Measurements from ENCODE around the gene DNAJC16. TPM values are rescaled to one million over a fixed set of nuclear protein-coding genes. Genes with fewer than 3 reads are reported as not detected.

Gene DNAJC16
- total and polyA plus RNA-seq, 8 donors, result 15.9 to 26.3 (median 19.8) TPM

DNA sequence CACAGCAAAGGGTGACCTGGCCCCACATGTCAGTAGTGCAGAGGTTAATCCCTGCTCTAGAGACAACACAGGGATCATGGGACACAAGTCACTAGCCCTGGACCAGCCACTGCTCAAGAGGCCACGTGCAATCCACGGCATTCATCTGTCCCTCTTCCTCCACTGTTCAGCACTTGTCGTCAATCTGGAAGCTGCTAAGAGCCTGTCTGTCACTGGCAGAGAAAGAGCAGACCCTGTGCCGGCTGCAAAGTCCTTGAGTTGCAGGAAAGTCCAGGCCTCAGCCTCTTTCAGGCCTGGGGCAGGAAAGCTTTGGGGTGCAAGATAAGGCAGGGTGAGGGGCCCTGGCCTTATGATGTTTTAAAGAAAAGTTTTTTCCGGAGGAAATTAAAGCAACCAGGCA, 34.1 kb upstream of the DNAJC16 start:
- no peak for DNase-seq
- Histone ChIP-seq H3K4me1 (no peaks in the 10 kb centered on the region), H3K9me3 (no peaks in the 10 kb centered on the region), H3K4me3 (no peak overlapping the region), H3K27me3 (no peaks in the 10 kb centered on the region), H3K36me3 (peaks cover 0 to 55% of the 10 kb centered on the region in 2 donors), H3K27ac (no peak overlapping the region)
- TF ChIP-seq CTCF (IDR thresholded peaks at IDR 0.05), result no peak
- intact Hi-C loops (cut with DNase I), result no loop called here
- ATAC-seq, result no peak

DNA sequence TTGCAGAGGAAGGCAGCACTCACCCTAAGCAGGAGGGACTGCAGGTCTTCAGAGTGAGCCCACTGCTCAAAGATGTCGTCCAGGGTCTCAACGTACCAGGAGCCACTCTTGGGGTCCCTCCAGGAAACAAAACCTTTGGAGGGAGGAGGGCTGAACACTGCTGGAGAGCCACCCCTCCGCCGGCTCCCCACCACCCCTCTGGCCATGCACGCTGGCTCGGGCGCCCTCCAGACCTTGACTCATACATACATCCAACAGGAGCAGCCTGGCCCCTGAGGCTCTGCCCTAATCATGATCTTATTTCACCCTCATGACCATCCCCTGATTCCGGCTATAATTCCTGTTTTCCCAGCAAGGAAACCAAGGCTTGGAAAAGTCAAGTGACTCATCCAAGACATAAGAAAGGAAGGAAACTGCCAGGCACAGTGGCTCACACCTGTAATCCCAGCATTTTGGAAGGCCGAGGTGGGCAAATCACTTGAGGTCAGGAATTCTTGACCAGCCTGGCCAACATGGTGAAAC, 32.7 kb upstream of the DNAJC16 start:
- no peak for TF ChIP-seq CTCF (IDR thresholded peaks at IDR 0.05)
- no peaks in the 10 kb centered on the region for H3K4me1 ChIP-seq
- DNase-seq (no peak), ATAC-seq (no peak)
- no peak overlapping the region for H3K4me3 ChIP-seq
- no peak overlapping the region for H3K27ac ChIP-seq
- peaks cover 0 to 55% of the 10 kb centered on the region in 2 donors for H3K36me3 ChIP-seq
- H3K9me3 ChIP-seq, result no peaks in the 10 kb centered on the region
- H3K27me3 ChIP-seq, result no peaks in the 10 kb centered on the region
- intact Hi-C loops (cut with DNase I), result no loop called here

GRCh38 chr1:15500184-15501178, 26.2 kb upstream of the DNAJC16 start:
- ATAC-seq (no peak), DNase-seq (no peak)
- no peak for TF ChIP-seq CTCF (IDR thresholded peaks at IDR 0.05)
- Histone ChIP-seq H3K27me3 (no peaks in the 10 kb centered on the region), H3K9me3 (no peaks in the 10 kb centered on the region), H3K4me3 (no peak overlapping the region), H3K36me3 (peaks cover 0 to 38% of the 10 kb centered on the region in 2 donors), H3K4me1 (no peaks in the 10 kb centered on the region), H3K27ac (no peak overlapping the region)
- intact Hi-C loops (cut with DNase I), result no loop called here

- TF ChIP-seq CTCF (IDR thresholded peaks at IDR 0.05), result peak; percentile 59 to 65
- Histone ChIP-seq H3K4me1 (no peaks in the 10 kb centered on the region), H3K4me3 (no peak overlapping the region), H3K27me3 (no peaks in the 10 kb centered on the region), H3K27ac (no peak overlapping the region), H3K9me3 (no peaks in the 10 kb centered on the region), H3K36me3 (peaks cover 0 to 46% of the 10 kb centered on the region in 2 donors)
- DNase-seq (peak in 3 of 4 donors; percentile 42 to 87 (median 43)), ATAC-seq (peak; percentile 77)
- intact Hi-C loops (cut with DNase I), result no loop called here
Observed at GRCh38 chr1:15501208-15502032, 25.2 kb upstream of the DNAJC16 start.

Data from left lung (tissue), 10 donors.